ENCODE data around the gene NFIB.

The NFIB gene

GRCh38 chr9:14340994-14341393, 27.1 kb upstream of the NFIB start:
- TF ChIP-seq, protein P1, sequence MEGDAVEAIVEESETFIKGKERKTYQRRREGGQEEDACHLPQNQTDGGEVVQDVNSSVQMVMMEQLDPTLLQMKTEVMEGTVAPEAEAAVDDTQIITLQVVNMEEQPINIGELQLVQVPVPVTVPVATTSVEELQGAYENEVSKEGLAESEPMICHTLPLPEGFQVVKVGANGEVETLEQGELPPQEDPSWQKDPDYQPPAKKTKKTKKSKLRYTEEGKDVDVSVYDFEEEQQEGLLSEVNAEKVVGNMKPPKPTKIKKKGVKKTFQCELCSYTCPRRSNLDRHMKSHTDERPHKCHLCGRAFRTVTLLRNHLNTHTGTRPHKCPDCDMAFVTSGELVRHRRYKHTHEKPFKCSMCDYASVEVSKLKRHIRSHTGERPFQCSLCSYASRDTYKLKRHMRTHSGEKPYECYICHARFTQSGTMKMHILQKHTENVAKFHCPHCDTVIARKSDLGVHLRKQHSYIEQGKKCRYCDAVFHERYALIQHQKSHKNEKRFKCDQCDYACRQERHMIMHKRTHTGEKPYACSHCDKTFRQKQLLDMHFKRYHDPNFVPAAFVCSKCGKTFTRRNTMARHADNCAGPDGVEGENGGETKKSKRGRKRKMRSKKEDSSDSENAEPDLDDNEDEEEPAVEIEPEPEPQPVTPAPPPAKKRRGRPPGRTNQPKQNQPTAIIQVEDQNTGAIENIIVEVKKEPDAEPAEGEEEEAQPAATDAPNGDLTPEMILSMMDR (IDR thresholded peaks at IDR 0.05; ENCODE audit: low read depth, low read length) = no peak
- H3K4me3 ChIP-seq (ENCODE audit: low read depth, low read length) = no peak overlapping the region

DNA sequence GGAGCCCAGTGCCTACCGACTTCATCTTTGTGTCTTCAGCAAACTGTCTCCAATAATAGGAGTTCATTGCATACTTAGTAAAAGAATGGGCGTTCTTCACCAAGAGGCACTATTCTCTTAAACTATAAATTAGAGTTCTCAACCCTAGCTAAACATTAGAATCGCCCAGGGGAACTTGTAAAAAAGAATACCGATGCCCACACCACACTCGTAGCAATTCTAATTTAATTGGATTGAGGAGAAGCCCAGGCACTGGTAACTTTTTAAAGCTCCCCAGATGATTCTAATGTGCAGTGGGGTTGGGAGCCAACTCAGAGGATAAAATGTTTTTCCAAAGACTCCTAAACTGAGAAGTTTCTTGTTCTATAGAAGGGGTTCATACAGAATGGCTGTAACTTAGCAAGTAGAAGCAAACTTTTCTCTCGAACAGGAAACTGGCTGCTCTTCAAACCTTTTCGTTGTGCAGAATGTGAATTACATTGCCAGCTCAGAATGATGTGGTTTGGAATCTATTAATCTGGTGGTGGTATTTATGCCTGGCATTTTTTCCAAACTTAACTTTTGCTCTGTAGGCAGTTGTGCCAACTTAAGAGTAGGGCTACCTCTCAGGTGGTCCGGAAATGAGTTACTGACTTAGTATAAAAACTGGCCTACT, 26.4 kb upstream of the NFIB start:
- TF ChIP-seq, protein P1 (IDR thresholded peaks at IDR 0.05; ENCODE audit: low read depth, low read length) = no peak
- no peak overlapping the region for H3K4me3 ChIP-seq (ENCODE audit: low read depth, low read length)

DNA sequence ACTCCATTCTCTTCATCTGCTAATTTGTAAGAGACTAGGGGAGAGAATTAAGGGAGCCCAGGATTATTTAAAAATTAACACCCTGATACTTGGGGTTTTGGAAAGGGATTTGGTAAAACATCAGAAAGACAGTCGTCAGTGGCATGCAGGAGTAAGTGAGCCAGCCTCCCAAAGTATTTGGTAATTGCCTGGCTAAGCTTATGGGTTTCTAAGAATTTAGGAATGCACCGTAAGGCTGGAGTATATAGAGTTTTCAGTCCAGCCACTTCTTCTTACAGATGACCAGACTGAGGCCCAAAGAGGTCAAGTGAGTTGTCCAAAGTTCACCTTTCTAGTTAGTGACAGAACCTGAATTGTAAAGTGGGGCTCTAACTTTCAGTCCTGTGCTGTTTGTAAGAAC, 25.8 kb upstream of the NFIB start:
- H3K4me3 ChIP-seq (ENCODE audit: low read depth, low read length) = no peak overlapping the region
- TF ChIP-seq, protein P1 (IDR thresholded peaks at IDR 0.05; ENCODE audit: low read depth, low read length) = no peak

- TF ChIP-seq, protein P1 (IDR thresholded peaks at IDR 0.05; ENCODE audit: low read depth, low read length) = no peak
- no peak overlapping the region for H3K4me3 ChIP-seq (ENCODE audit: low read depth, low read length)
These were observed 23.7 kb upstream of the NFIB start for GRCh38 chr9:14337615-14338014.

DNA sequence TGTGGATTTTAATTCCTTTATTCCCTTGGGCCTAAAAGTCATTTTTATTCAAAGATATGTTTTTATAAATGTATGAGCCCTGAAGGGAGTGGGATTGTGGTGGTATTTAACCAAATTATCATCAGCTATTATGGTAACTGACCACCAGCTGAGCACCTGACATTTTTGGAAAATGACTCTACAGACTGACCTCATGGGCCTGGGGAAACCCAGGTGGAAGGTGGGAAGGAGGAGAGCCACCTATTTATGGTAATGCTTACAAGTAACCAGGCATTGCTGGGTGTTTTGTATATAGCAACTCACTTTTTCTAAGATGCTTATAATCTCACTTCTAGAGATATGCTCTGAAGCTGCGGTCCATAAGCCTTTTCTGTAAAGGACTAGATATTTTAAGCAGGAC, 22.3 kb upstream of the NFIB start:
- TF ChIP-seq, protein P1 (IDR thresholded peaks at IDR 0.05; ENCODE audit: low read depth, low read length) = no peak
- no peak overlapping the region for H3K4me3 ChIP-seq (ENCODE audit: low read depth, low read length)

GRCh38 chr9:14331120-14331519, 17.2 kb upstream of the NFIB start:
- TF ChIP-seq, protein P1 (IDR thresholded peaks at IDR 0.05; ENCODE audit: low read depth, low read length) = no peak
- no peak overlapping the region for H3K4me3 ChIP-seq (ENCODE audit: low read depth, low read length)

DNA sequence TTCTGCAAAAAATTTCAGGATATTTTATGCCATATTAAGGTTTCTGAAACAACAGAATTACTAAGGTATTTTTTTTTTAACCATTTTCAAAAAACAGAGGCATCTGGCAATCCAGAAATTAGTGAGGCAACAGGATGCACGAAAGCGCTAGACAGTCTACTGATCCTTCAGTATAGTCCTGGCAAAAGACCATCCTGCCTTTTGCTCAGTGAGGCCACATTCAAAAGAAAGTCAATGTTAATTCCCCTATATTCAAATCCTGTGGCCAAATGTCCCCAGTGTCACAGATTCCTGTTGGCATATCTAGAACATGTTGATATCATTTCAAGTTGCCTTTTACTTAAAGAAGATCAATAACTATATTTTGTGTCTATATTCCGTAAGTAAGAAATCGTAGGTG, 13.1 kb upstream of the NFIB start:
- H3K4me3 ChIP-seq (ENCODE audit: low read depth, low read length) = no peak overlapping the region
- TF ChIP-seq, protein P1 (IDR thresholded peaks at IDR 0.05; ENCODE audit: low read depth, low read length) = no peak

Measured in WI38 (cell line).